NOMO-1 (cell line): Measurements from ENCODE around the gene ARRB2.

ENCODE experiments used
- DNase-seq, 2 experiments: peaks; one replicate each; lab custom pipeline; 2025; ENCODE audit not compliant: unreplicated experiment in 2 of 2; lab: John Stamatoyannopoulos, UW

The ARRB2 gene

GRCh38 chr17:4722678-4723240 lies 12.3 kb downstream of the ARRB2 start:
- no peak for DNase-seq

- DNase-seq = no peak
Observed at GRCh38 chr17:4724650-4725049, 14.2 kb downstream of the ARRB2 start.

- peak; percentile 44 to 80 for DNase-seq
Observed at GRCh38 chr17:4725646-4726310, 15.3 kb downstream of the ARRB2 start.

GRCh38 chr17:4728124-4728523 lies 17.7 kb downstream of the ARRB2 start:
- DNase-seq = peak in 1 of 2 experiments; percentile 26

GRCh38 chr17:4733073-4733531 lies 22.7 kb downstream of the ARRB2 start:
- peak; percentile 88 to 93 for DNase-seq

- no peak for DNase-seq
Observed at GRCh38 chr17:4734857-4735475, 24.5 kb downstream of the ARRB2 start.

- peak; percentile 64 to 79 for DNase-seq
Observed at GRCh38 chr17:4735876-4736651, 25.6 kb downstream of the ARRB2 start.

GRCh38 chr17:4738136-4739121 lies 28.0 kb downstream of the ARRB2 start:
- no peak for DNase-seq

- DNase-seq = peak; percentile 31 to 43
Observed at GRCh38 chr17:4739122-4740024, 28.9 kb downstream of the ARRB2 start, which contains the start of the genes CXCL16 and ZMYND15. Gene CXCL16 (minus strand): TSS chr17:4739928. CDS start chr17:4739339, 589 bp downstream. Gene ZMYND15 (plus strand): TSS chr17:4739833. CDS start chr17:4740549, 716 bp downstream.

GRCh38 chr17:4740025-4740351 lies 29.6 kb downstream of the ARRB2 start:
- DNase-seq = no peak

GRCh38 chr17:4740584-4740983 lies 30.2 kb downstream of the ARRB2 start:
- DNase-seq = no peak

- DNase-seq = no peak
Observed at GRCh38 chr17:4741544-4741943, 31.1 kb downstream of the ARRB2 start.

GRCh38 chr17:4742133-4742532 lies 31.7 kb downstream of the ARRB2 start:
- DNase-seq = no peak

- no peak for DNase-seq
Observed at GRCh38 chr17:4742629-4743028, 32.2 kb downstream of the ARRB2 start.

GRCh38 chr17:4743216-4743615 lies 32.8 kb downstream of the ARRB2 start:
- DNase-seq = no peak

- DNase-seq = no peak
Observed at GRCh38 chr17:4743898-4744297, 33.5 kb downstream of the ARRB2 start.

GRCh38 chr17:4744999-4745969 lies 34.9 kb downstream of the ARRB2 start:
- no peak for DNase-seq

- DNase-seq = peak; percentile 33 to 63
Observed at GRCh38 chr17:4747847-4748246, 37.4 kb downstream of the ARRB2 start.
